ENCODE measurements around the gene ATG10. TPM values are rescaled to one million over a fixed set of nuclear protein-coding genes. Genes with fewer than 3 reads are reported as not detected.
A peak's percentile ranks its signal among the peaks of the same experiment; 100 is the strongest.

ATG10 gene
- polyA plus RNA-seq, 1 donor from 2014 or later = 12.1 TPM

DNA sequence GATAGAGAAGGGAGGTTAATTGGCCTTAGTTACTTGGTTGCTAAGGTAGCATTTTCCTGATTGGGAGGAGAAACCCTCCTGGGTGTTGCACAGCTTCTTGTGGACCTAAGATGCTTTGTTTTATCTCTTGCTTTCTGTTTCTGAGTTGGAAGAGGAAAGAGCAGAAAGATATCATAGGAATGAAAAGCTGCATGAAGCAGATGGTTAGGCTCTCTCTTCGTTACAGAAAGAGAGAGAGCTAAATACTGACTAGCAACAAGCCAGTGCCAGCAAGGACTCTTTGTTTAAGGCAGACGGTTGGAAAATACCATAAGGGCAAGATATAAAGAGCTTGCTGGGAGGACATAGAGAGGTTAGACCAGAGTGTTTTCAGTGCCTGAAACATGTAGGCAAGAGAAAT, 103.1 kb downstream of the ATG10 start:
- TF ChIP-seq, protein P1, sequence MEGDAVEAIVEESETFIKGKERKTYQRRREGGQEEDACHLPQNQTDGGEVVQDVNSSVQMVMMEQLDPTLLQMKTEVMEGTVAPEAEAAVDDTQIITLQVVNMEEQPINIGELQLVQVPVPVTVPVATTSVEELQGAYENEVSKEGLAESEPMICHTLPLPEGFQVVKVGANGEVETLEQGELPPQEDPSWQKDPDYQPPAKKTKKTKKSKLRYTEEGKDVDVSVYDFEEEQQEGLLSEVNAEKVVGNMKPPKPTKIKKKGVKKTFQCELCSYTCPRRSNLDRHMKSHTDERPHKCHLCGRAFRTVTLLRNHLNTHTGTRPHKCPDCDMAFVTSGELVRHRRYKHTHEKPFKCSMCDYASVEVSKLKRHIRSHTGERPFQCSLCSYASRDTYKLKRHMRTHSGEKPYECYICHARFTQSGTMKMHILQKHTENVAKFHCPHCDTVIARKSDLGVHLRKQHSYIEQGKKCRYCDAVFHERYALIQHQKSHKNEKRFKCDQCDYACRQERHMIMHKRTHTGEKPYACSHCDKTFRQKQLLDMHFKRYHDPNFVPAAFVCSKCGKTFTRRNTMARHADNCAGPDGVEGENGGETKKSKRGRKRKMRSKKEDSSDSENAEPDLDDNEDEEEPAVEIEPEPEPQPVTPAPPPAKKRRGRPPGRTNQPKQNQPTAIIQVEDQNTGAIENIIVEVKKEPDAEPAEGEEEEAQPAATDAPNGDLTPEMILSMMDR (IDR thresholded peaks at IDR 0.05; ENCODE audit: poor library complexity, severe bottlenecking) = no peak
- TF ChIP-seq TAF1 (IDR thresholded peaks at IDR 0.05; ENCODE audit: low read depth) (no peak), EP300 (conservative IDR thresholded peaks at IDR 0.05; ENCODE audit: poor library complexity, severe bottlenecking) (no peak), RAD21 (conservative IDR thresholded peaks at IDR 0.05) (no peak), MXI1 (conservative IDR thresholded peaks at IDR 0.05; ENCODE audit: poor library complexity, severe bottlenecking) (no peak), EZH2 (IDR thresholded peaks at IDR 0.05; ENCODE audit: borderline replicate concordance, insufficient read depth, low read length, poor library complexity, severe bottlenecking) (no peak), SMC3 (conservative IDR thresholded peaks at IDR 0.05; ENCODE audit: poor library complexity) (no peak), POLR2AphosphoS5 (IDR thresholded peaks at IDR 0.05) (no peak)
- TF ChIP-seq, protein P2, sequence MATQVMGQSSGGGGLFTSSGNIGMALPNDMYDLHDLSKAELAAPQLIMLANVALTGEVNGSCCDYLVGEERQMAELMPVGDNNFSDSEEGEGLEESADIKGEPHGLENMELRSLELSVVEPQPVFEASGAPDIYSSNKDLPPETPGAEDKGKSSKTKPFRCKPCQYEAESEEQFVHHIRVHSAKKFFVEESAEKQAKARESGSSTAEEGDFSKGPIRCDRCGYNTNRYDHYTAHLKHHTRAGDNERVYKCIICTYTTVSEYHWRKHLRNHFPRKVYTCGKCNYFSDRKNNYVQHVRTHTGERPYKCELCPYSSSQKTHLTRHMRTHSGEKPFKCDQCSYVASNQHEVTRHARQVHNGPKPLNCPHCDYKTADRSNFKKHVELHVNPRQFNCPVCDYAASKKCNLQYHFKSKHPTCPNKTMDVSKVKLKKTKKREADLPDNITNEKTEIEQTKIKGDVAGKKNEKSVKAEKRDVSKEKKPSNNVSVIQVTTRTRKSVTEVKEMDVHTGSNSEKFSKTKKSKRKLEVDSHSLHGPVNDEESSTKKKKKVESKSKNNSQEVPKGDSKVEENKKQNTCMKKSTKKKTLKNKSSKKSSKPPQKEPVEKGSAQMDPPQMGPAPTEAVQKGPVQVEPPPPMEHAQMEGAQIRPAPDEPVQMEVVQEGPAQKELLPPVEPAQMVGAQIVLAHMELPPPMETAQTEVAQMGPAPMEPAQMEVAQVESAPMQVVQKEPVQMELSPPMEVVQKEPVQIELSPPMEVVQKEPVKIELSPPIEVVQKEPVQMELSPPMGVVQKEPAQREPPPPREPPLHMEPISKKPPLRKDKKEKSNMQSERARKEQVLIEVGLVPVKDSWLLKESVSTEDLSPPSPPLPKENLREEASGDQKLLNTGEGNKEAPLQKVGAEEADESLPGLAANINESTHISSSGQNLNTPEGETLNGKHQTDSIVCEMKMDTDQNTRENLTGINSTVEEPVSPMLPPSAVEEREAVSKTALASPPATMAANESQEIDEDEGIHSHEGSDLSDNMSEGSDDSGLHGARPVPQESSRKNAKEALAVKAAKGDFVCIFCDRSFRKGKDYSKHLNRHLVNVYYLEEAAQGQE (IDR thresholded peaks at IDR 0.05; ENCODE audit: borderline replicate concordance) = no peak
- peak overlapping the region; percentile 18 for H2AFZ ChIP-seq (ENCODE audit: low read depth, low read length)
- H3K27me3 ChIP-seq (ENCODE audit: insufficient read depth, low read depth, low read length) = no peaks in the 10 kb centered on the region
- peak overlapping the region; percentile 54 for H3K4me2 ChIP-seq (ENCODE audit: low read length)
- H3F3A ChIP-seq (ENCODE audit: insufficient read depth, low read length, poor library complexity, severe bottlenecking) = no peaks in the 10 kb centered on the region
- no peaks in the 10 kb centered on the region for H3K79me2 ChIP-seq (replicated peaks; ENCODE audit: insufficient read depth, low read length)
- H3K9me3 ChIP-seq (ENCODE audit: low read length) = no peaks in the 10 kb centered on the region
- peak overlapping the region; percentile 28 for H3K27ac ChIP-seq (ENCODE audit: low read length)
- peak overlapping the region; percentile 34 for H3K4me3 ChIP-seq (ENCODE audit: low read length)
- no peaks in the 10 kb centered on the region for H3K36me3 ChIP-seq (ENCODE audit: insufficient read depth, low read length)
- peak overlapping the region; percentile 49 for H3K9ac ChIP-seq (ENCODE audit: low read length)
- H4K20me1 ChIP-seq (ENCODE audit: insufficient read depth) = no peaks in the 10 kb centered on the region
- no peaks in the 10 kb centered on the region for H3K9me2 ChIP-seq (ENCODE audit: insufficient read depth, low read length)

DNA sequence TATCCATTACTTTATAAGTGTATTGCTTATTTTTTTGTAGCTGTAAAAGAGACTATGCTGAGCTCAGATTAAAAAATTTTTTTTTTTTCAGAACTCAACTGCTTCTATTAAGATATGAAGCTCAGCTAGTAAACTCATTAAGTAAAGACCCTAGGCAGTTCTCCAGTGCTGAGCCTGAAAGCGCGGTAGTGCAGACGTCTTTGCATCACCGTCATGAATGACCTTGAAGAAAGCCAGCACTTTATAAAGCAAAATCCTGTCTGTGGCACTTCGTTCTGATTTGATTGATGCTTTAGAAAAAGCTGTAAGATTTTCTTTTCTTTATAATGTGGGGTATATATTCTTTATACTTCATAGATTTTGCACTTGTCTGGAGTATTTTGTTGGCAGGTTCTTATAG, 105.7 kb downstream of the ATG10 start:
- H3K9me3 ChIP-seq (ENCODE audit: low read length) = peaks cover 2% of the 10 kb centered on the region
- no peak overlapping the region for H3K4me2 ChIP-seq (ENCODE audit: low read length)
- no peaks in the 10 kb centered on the region for H3K36me3 ChIP-seq (ENCODE audit: insufficient read depth, low read length)
- H2AFZ ChIP-seq (ENCODE audit: low read depth, low read length) = no peak overlapping the region
- no peak overlapping the region for H3K4me3 ChIP-seq (ENCODE audit: low read length)
- H3K27me3 ChIP-seq (ENCODE audit: insufficient read depth, low read depth, low read length) = no peaks in the 10 kb centered on the region
- H3K79me2 ChIP-seq (replicated peaks; ENCODE audit: insufficient read depth, low read length) = no peaks in the 10 kb centered on the region
- H4K20me1 ChIP-seq (ENCODE audit: insufficient read depth) = no peaks in the 10 kb centered on the region
- no peak overlapping the region for H3K27ac ChIP-seq (ENCODE audit: low read length)
- H3K9me2 ChIP-seq (ENCODE audit: insufficient read depth, low read length) = no peaks in the 10 kb centered on the region
- H3K9ac ChIP-seq (ENCODE audit: low read length) = no peak overlapping the region
- no peak for TF ChIP-seq POLR2AphosphoS5 (IDR thresholded peaks at IDR 0.05)
- no peak for TF ChIP-seq EP300 (conservative IDR thresholded peaks at IDR 0.05; ENCODE audit: poor library complexity, severe bottlenecking)
- TF ChIP-seq TAF1 (IDR thresholded peaks at IDR 0.05; ENCODE audit: low read depth) = no peak
- no peak for TF ChIP-seq RAD21 (conservative IDR thresholded peaks at IDR 0.05)
- no peak for TF ChIP-seq MXI1 (conservative IDR thresholded peaks at IDR 0.05; ENCODE audit: poor library complexity, severe bottlenecking)
- TF ChIP-seq, protein P2 (IDR thresholded peaks at IDR 0.05; ENCODE audit: borderline replicate concordance) = no peak
- TF ChIP-seq, protein P1 (IDR thresholded peaks at IDR 0.05; ENCODE audit: poor library complexity, severe bottlenecking) = no peak
- no peak for TF ChIP-seq EZH2 (IDR thresholded peaks at IDR 0.05; ENCODE audit: borderline replicate concordance, insufficient read depth, low read length, poor library complexity, severe bottlenecking)
- no peaks in the 10 kb centered on the region for H3F3A ChIP-seq (ENCODE audit: insufficient read depth, low read length, poor library complexity, severe bottlenecking)

Measured in neural cell (in vitro differentiated cells).